Measurements from ENCODE around the gene TRABD2B.
"Not testable (repeated sequence)": the region's sequence is repeated elsewhere in the genome, so short reads cannot be mapped to it uniquely, and the experiment has no call there.

TRABD2B gene

GRCh38 chr1:47963568-47964358 is 33.4 kb downstream of the TRABD2B start:
- DNase-seq = no peak

- no peak for DNase-seq
Observed at GRCh38 chr1:47962750-47963492, 34.3 kb downstream of the TRABD2B start.

- DNase-seq = not testable (repeated sequence)
Observed at GRCh38 chr1:47961835-47962234, 35.4 kb downstream of the TRABD2B start.

- DNase-seq = not testable (repeated sequence)
Observed at GRCh38 chr1:47956491-47956890, 40.7 kb downstream of the TRABD2B start.

- no peak for DNase-seq
Observed at GRCh38 chr1:47953661-47954060, 43.5 kb downstream of the TRABD2B start.

GRCh38 chr1:47951545-47952235 is 45.5 kb downstream of the TRABD2B start:
- DNase-seq = no peak

- no peak for DNase-seq
Observed at GRCh38 chr1:47951026-47951425, 46.2 kb downstream of the TRABD2B start.

GRCh38 chr1:47950471-47950870 is 46.7 kb downstream of the TRABD2B start:
- DNase-seq = no peak

GRCh38 chr1:47948126-47948525 is 49.1 kb downstream of the TRABD2B start:
- no peak for DNase-seq

GRCh38 chr1:47947531-47947930 is 49.7 kb downstream of the TRABD2B start:
- no peak for DNase-seq

GRCh38 chr1:47944561-47944960 is 52.6 kb downstream of the TRABD2B start:
- no peak for DNase-seq

GRCh38 chr1:47942240-47942629 is 55.0 kb downstream of the TRABD2B start:
- no peak for DNase-seq

- DNase-seq = peak; percentile 22
Observed at GRCh38 chr1:47941609-47942239, 55.5 kb downstream of the TRABD2B start.

- no peak for DNase-seq
Observed at GRCh38 chr1:47940779-47941178, 56.4 kb downstream of the TRABD2B start.

- no peak for DNase-seq
Observed at GRCh38 chr1:47940326-47940725, 56.9 kb downstream of the TRABD2B start.

- no peak for DNase-seq
Observed at GRCh38 chr1:47938520-47938919, 58.7 kb downstream of the TRABD2B start.

- no peak for DNase-seq
Observed at GRCh38 chr1:47937586-47938254, 59.5 kb downstream of the TRABD2B start.

GRCh38 chr1:47936916-47937551 is 60.2 kb downstream of the TRABD2B start:
- DNase-seq = no peak

- DNase-seq = no peak
Observed at GRCh38 chr1:47935856-47936255, 61.3 kb downstream of the TRABD2B start.

GRCh38 chr1:47935163-47935562 is 62.0 kb downstream of the TRABD2B start:
- no peak for DNase-seq

- peak; percentile 82 for DNase-seq
Observed at GRCh38 chr1:47934243-47934805, 62.9 kb downstream of the TRABD2B start.

- DNase-seq = no peak
Observed at GRCh38 chr1:47932743-47933142, 64.4 kb downstream of the TRABD2B start.

Measured in NCI-H226 (cell line).